Stimulated activated CD4-positive, alpha-beta T cell treated with anti-CD3 and anti-CD28 coated beads, Interleukin-1b, Interleukin-23, amount 100 ng/mL, for 4 hours (primary cell): ENCODE data around the gene SETD5.
"Not testable (repeated sequence)": the region's sequence is repeated elsewhere in the genome, so short reads cannot be mapped to it uniquely, and the experiment has no call there.

Experiments used
- DNase-seq, 2 donors: peaks; one replicate each; pipeline ENCODE4 v3.0.0-alpha.2; 2020; ENCODE audit warnings: low read depth in 2 of 2

SETD5 gene

DNA sequence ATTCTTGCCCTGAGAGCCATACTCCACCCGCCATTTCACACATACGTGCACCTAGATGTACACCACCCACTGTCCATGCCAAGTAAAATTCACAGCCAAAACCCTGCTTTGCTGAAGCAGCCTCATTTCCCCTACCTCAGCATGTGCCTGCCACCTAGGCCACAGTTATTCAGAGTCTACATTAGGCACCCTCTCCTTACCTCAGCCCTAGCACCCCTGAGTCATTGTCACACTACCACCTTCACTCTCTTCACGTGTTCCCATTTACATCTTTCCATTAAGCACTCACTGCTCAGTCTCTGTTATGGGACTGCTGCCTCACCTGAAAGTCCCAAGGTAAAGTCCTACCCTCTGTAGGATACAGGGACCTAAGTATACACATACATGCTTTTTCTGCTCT is 70.0 kb downstream of the SETD5 start:
- DNase-seq: no peak

DNA sequence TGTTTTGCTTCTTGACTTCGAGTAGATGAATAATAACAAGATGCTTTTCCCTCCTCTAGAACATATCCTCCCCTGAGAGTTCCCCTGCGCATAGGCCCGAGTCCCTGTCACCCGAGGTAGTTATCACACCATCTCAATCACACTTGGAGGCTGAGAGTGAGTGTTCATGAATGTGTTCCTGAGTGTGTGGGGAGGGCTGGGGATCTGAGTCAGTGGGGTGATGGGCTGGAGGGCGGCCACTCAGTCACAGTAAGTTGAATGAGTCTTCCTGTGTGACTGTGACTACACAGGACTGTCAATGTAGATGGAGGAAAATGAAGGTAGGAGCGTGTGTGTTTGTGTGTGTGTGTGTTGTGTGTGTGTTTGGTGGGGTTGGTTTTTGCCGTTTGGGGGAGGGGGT is 71.0 kb downstream of the SETD5 start:
- no peak for DNase-seq

DNA sequence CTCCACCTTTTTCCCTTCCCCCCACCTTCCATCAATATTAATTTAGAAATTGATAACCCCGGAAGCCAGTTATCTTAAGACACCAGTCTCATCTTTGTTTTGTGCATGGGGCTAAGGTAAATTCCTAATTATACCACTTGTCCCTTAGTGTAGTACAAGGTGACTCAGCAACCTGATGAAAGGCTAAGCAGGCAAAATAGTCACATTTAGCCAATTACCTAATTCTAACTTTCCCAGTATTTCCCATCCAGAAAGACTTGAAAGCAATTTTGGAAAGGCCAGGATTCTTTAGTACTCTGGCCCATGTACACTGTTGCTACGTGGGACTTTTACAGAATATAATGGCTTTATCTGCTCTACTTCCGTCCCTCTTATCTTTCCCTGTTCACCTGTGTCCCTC is 72.6 kb downstream of the SETD5 start:
- DNase-seq: no peak

DNA sequence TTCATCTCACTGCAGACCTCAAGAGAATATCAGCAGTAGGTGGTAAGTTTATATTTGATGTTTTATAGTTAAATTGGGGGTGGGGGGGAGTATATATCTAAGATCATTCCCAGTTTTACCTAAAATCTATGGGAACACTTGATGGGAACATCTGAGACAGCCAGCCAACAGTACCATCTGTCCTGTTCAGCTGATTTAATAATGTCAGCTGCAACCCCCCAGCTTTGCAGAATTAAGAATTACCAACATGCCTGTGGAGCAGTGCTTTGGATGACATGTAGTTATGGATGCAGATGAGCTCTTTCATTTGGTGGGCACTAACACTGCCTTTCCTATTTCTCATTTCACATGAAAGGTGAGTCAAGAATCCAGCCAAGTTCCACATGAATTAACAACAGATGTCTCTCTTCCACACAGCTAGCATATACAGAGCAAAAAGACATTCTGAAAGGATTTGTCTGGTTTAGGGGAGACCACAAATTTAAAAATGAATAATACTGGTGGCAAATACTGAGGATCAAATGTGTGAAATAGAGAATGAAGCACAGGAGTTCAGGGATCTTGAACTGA is 76.2 kb downstream of the SETD5 start:
- DNase-seq: no peak

DNA sequence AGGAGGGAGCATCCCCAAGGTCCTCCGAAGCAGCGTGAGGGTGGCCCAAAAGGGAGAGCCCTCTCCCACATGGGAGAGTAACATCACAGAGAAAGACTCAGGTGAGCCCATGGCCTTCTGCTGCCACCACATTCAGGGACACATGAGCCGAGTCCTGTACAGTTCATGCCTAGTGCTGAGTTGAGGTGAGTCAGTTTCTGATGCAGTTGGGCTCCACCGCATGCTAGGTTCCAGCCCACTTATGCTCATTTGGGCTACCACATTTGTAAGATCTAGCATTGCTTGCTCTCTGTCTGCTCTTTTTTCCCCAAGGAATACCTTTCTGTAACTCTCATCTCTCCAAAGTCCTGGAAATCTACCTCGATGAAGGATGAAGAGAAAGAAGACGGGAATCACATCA is 77.1 kb downstream of the SETD5 start:
- DNase-seq: no peak

DNA sequence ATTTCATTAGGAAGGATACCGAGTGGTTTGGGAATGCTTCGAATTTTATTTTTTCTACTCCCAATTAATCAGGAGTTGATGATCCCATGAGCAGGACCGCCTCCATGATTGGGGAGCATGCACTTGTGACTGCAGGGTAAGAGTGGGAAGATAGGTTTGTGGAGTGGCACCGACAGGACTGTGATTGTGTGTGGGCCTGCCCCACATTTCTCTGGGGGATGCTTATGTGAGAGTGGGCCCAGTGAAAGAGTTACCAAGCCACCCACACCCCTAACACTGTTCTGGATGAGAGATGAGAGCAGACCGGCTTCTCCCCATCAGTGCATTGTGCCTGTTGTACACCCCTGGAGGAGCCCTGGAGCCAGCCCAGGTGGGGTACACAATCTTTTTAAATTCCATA is 79.5 kb downstream of the SETD5 start:
- DNase-seq: no peak

DNA sequence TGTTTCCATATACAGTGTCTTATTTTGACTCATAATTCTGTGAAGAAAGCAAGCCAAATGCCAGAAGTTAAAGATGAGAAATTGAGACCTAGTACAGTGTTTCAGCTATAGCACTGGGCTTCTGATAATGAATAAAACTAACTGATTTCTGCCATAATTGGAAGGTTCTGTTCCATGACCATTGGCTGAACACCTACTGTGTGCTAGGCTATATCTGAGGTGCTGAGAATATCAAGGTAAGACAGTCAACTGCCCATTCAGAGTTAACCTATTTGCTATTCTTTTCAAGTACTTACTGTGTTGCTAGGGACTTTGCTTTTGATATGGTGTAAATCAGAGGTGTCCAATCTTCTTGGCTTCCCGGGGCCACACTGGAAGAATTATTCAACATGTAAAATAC is 82.8 kb downstream of the SETD5 start:
- DNase-seq: no peak

DNA sequence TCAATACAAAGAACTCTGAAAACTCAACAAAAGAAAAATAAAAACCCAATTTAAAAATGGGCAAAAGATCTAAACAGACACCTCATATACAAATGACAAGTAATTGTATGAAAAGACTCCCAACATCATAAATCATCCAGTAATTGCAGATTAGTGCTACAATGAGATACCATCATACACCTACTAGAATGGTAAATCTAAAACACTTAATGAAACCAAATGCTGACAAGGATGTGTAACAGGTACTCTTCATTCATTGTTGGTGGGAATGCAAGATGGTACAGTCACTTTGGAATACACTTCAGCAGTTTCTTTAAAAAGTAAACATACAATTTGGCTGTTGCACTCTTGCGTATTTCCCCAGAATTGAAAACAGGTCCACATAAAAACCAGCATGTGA is 87.8 kb downstream of the SETD5 start:
- DNase-seq: no peak

DNA sequence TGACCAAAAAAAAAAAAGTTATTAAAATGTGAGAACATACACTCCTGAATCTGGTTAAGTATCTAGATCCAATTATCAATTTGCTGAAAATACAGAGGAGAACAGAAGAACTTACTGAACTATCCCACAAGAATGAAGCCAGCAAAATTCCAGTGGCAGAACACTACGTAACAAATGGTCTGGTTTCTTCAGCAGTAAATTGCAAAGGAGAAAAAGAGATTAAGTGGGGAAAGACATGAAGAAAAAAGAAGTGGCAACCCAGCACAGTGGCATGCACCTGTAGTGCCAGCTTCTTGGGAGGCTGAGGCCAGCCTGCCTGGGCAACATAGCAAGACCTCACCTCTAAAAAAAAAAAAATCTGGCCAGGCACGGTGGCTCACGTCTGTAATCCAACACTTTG is 94.1 kb downstream of the SETD5 start:
- DNase-seq: no peak

DNA sequence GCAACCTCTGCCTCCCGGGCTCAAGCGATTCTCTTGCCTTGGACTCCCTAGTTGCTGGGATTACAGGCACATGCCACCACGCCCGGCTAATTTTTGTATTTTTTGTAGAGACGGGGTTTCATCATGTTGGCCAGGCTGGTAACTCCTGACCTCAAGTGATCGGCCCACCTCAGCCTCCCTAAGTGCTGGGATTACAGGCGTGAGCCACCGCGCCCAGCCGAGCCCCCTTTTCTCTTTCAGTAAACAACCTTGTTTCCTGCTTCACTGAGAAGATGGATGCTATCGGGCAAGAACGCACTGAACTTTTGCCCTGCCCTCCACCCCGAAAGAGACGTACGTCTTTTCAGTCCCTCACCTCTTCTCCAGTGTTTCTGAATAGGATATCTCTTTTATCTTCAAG is 96.6 kb downstream of the SETD5 start:
- DNase-seq: not testable (repeated sequence)

DNA sequence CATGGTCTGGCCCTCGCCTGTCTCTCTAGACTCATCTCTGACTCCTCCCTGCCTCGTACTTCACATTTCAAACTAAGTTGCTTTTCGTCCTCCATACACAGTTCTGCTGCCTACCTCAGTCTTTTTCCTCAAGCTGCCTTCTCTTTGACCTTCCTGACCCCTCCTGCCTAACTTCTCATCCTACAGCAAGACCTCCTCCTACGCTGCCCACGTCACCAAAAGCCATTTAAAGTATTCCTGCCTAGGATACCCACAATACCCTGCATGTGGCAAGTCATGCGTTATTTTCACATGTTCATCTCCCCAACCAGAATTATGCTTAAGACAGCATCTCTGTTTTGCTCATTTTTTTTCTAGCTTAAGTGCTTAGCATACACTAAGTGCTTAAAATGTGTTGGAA is 99.5 kb downstream of the SETD5 start:
- DNase-seq: no peak

DNA sequence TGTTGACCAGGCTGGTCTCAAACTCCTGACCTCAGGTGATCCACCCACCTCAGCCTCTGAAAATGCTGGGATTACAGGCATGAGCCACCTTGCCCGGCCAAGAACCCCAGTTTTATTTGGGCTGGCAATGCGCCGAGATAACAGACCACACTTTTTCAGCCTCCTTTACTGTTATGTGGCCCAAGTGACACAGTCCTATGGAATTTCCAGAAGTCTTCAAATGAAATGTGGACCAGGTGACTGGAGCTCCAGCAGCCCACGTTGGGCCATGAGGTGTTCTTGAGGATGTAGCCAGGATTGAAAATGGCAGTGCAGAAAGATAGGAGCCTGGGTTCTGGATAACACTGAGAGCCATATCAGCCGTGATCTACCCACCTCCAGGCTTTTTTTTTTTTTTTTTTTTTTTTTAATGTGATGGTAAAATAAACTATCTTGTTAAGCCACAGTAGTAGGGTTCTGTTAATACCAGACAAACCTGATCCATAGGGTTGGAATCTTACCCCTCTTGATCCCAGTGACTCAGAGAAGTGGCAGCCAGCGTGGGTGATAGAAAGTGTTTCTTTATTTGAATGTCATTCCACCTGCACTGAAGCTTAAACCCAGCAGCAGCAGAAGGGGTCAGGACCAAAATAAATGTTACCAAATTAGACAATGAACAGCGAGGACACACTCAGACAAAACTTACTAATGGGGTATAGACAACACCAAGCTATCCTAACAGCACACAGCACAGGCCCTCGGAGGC is 100.6 kb downstream of the SETD5 start:
- no peak for DNase-seq

DNA sequence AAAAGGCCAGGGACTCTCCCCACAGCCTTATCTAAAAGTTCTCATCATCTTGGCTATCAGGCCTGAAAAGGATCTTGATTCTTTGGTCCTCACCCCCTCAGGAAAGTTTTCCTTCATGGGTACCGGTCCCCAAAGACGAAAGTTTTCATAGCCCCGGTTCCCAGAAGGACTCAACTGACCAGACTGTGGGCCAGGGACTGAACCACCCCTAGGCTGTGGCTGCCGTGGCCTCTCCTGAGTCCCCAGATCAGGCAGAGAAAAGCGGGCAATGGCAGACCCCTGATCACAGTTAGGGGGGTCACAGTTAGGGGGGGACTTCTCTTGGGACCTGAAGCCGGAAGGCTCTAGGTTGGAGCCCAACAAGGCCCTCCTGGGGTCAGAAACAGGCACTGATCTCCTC is 101.4 kb downstream of the SETD5 start:
- DNase-seq: no peak

DNA sequence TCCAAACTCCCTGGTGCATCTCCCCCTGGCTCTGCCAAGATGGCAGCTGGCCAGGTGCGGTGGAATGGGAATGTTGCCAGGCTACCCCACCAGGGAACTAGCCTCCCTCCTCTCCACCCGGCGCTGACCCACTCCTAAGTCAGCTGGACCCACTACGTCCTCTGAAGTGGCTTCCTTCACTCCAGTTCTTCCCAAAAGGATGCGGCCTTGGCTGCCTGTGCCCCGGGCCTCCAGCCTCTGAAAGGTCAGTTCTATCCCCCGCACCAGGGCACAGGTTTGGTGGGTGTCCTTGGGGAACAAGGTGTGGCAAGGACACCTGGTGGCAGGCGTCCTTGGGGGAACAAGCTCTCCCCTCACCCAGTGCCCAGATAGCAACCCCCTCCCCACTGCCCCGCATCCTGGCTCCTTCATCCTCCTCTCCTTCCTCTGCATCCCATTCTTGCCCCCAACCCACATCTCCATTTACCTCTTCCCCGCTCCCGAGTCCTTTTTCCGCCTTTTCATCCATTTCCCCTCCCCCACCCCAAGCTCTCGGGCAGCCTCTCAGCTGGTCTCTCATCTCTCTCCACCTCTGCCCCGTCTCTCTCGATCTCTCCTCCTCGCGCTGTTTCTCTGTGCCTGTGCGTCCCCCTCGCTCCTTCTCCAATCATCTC is 102.2 kb downstream of the SETD5 start:
- DNase-seq: no peak

DNA sequence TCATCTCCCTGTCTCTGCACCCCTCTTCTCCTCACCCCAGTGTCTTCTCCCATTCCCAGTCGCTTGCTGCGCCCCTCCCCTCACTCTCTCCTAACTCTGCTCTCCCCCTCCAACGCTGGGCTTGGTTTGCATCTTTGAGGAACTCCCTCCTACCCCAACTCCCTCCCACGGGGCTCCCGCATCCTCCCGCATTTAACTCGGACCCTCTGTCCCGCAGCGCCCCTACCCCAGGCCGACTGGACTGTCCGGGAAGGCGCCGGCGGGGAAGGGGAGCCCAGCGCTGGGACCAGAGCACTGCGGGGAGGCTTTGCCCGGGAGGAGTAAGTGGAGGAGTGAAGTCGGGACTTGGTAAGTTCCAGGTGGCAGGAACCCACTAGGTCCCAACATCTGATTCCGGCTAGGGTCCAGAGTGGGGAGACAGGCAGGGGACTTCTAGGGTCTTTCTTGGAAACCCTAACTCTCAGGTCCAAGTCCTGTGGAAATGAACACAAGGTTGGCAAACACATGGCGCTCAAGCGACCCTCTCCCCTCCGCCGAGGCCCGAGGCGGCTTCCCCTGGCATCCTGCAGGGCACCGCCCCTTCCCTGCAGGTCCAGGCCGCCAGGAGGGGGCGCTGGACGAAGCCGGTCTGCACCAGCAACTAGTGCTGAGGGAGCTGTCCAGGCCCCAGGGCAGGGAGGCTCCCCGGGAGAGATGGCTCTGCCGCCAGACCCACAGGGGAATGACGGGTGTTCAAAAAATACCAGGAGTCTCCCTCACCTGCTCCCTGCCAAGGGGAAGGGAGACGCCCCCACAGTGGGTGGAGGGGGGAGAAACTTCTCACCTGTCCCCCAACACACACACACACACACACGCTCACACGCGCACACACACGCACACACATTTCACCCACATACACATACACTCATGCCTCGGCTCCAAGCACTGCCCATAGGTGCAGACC is 103.0 kb downstream of the SETD5 start:
- peak; percentile 21 to 57 for DNase-seq

DNA sequence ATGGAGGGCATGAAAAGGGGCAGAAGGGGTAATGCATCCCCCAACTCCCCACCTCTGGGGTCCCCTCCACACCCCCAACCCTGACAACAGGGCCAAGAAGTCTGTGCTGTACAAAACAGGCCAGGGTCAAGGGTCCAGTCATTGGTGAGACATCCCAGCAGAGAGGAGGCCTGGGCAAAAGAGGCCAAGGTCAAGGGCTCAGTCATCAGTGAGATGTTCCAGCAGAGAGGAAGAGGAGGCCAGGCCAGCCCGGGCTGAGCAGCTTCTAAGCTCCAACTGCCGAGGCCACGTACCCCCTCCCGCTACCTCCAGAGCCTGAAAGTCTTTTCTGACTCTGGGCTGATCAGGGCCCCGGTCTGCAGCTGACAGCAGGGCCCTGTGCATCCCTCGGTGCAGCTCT is 103.8 kb downstream of the SETD5 start:
- DNase-seq: no peak

DNA sequence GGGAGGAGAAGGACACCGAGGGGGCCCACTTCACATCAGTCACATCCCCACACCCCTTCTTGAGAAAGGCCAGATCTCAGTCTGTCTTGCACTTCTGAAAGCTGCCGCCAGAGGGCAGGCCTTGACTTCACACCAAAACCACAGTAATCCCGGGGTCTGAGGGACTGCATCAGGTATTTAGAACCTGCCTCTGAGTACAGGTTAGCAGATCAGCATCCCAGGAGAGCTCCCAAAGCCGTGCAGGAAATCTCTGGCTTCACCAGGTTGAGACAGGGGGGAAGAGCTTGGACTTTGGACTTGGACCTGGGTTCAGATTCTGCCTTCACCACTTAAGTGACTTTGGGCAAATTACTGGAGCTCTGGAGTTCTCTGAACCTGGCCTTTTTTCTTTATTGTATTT is 105.9 kb downstream of the SETD5 start:
- DNase-seq: peak; percentile 51 to 66

DNA sequence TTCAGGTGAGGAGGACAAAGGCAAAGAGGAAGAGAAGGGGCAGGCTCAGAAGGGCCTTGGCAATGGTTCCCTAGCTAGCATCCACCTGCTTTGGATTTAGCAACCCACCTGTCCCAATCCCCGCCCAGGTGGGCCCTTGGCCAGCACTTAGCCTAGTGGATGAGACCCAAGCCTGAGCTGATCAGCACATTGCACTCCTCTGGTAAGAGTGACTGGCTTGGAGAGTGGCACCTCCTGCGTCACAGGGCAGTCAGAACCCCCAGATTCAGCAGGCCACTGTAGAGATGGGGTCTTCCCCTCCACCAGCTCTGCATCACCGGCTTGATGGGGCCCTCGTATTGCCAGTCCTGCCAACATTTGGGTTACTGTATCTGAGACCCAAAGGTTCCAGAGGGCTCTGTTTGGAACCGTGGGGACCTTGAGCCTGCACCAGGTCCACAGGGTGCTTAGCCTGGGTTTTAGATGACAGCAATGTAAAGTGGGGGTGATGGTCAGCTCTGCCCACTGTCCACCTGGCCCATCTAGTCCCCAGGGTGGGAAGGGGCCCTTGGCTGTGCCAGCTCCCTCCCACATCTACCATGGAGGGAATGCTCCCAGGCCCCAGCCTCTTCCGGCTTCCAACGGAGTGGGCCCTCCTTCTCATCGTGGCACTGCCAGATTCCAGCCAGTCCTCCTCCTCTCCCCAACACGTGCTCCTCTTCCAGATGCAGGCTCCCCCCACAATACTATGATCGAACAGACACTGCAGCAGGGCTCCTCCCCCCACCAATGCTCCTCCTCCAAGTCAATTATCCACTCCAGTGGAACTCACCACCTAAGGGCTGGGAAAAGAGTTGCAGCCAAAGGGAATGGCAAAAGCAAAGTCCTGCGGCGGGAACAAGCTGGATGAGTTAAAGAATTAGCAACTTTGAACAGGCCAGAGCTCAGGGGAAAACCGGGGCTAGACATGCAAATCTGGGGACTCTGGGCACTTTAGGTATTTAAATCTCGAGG is 110.5 kb downstream of the SETD5 start:
- DNase-seq: no peak

DNA sequence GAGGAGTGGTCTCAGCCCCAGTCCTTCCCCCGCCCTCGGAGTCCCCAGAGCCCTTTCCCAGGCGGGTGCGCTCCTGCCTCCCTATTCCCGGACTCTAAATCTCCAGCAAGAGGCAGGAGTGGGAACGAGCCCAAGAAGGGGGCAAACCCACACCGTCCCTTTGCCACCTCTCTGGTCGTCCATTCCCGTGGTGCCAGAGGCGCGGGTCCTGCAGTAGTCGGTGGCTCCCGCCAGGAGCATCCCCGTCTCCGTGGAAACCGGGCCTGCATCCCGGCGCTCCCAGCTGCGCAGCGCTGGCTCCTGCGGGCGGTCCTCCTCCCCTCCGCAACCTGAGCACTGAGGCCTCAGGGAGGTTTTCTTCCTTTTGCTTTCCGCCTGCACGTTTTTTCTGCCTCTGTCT is 111.4 kb downstream of the SETD5 start:
- DNase-seq: no peak

DNA sequence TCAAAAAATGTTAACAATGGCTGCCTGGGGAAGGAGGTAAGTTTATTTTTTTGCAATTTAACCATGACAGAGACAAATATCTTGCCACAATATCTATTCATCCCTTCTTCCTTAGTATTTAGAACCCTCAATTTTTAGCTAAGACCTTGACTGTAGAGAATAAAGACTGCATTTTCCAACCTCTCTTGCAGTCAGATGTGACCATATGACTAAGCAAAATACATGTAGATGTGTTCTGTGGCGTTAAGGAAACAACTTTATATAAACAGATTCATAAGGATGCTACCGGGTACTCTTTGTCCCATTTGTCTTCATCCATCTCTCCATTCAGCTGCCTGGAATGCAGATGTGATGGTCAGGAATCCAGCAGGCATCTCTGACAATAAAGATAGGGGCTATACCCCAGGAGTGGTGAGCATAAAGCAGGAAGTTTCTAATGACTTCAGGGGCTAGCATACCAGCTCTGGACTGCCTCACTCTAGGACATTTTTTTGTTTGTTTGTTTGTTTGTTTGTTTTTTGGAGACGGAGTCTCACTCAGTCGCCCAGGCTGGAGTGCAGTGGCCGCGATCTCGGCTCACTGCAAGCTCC is 115.1 kb downstream of the SETD5 start:
- no peak for DNase-seq

DNA sequence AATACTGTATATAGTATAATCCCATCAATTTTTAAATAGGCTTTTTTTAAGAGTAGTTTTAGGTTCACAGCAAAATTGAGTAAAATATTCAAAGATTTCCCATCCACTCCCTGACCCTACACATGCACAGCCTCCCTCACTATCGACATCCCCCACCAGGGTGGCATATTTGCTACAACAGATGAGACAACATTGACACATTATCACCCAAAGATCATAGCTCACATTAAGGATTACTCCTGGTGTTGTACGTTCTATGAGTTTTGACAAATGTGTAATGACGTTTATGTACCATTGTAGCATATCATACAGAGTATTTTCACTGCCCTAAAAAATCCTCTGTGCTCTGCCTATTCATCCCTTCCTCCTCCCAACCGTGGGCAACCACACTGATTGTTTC is 116.9 kb downstream of the SETD5 start:
- no peak for DNase-seq
